ENCODE data around the gene CADM1.

DNA sequence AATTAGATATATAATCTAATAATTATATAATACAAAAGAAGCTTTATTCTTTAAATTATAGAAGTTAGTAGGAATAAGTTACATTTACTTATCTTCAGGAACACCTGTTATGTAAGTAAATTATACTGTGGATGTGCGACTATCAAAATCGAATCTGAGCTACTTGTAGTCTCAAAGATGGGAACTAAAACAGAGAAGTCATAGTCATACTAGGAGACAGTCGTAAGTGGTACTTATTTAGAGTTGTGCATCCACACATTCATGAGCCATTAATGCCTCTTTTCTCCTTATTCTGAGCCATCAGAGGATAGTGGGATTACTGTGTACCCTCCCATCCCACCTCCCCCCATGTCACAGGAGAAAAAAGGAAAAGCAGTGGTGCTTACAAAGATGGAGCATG lies 114.4 kb downstream of the CADM1 start:
- TF ChIP-seq, protein P1, sequence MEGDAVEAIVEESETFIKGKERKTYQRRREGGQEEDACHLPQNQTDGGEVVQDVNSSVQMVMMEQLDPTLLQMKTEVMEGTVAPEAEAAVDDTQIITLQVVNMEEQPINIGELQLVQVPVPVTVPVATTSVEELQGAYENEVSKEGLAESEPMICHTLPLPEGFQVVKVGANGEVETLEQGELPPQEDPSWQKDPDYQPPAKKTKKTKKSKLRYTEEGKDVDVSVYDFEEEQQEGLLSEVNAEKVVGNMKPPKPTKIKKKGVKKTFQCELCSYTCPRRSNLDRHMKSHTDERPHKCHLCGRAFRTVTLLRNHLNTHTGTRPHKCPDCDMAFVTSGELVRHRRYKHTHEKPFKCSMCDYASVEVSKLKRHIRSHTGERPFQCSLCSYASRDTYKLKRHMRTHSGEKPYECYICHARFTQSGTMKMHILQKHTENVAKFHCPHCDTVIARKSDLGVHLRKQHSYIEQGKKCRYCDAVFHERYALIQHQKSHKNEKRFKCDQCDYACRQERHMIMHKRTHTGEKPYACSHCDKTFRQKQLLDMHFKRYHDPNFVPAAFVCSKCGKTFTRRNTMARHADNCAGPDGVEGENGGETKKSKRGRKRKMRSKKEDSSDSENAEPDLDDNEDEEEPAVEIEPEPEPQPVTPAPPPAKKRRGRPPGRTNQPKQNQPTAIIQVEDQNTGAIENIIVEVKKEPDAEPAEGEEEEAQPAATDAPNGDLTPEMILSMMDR (optimal IDR thresholded peaks at IDR 0.05 in 1 of 3, IDR thresholded peaks at IDR 0.05 in 1 of 3, conservative IDR thresholded peaks at IDR 0.05 in 1 of 3; ENCODE audit: extremely low read depth in 1 of 3, insufficient read depth in 2 of 3, low read length in 3 of 3), result no peak
- TF ChIP-seq EZH2 (IDR thresholded peaks at IDR 0.05; ENCODE audit: low read length), result no peak

Data from keratinocyte (primary cell).